Measurements from ENCODE around the gene FARP2.

DNA sequence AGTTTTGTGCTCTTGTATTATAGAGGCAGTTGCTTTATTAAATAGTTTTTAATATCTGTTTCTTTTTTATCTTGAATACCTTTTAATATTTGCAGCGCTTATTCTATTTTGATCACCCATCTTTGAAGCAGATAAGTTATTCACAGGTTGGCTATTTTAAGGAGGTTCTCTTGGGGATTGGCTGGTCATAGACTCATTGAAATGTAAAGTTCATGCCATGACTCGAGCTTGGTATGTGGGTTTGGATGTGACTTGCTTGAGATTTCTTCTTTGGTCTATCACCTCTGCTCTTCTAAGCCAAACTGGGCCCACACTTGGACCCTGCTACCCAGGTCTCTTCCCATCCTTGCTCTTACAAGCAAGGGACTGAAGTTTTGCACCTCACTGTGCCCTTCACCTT, 33.6 kb downstream of the FARP2 start:
- TF ChIP-seq, protein P1, sequence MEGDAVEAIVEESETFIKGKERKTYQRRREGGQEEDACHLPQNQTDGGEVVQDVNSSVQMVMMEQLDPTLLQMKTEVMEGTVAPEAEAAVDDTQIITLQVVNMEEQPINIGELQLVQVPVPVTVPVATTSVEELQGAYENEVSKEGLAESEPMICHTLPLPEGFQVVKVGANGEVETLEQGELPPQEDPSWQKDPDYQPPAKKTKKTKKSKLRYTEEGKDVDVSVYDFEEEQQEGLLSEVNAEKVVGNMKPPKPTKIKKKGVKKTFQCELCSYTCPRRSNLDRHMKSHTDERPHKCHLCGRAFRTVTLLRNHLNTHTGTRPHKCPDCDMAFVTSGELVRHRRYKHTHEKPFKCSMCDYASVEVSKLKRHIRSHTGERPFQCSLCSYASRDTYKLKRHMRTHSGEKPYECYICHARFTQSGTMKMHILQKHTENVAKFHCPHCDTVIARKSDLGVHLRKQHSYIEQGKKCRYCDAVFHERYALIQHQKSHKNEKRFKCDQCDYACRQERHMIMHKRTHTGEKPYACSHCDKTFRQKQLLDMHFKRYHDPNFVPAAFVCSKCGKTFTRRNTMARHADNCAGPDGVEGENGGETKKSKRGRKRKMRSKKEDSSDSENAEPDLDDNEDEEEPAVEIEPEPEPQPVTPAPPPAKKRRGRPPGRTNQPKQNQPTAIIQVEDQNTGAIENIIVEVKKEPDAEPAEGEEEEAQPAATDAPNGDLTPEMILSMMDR (IDR thresholded peaks at IDR 0.05), result no peak
- TF ChIP-seq POLR2A (IDR thresholded peaks at IDR 0.05), result no peak

All from right lobe of liver (tissue), 4 donors.